ENCODE results near the gene PCTP. TPM values are rescaled to one million over a fixed set of nuclear protein-coding genes. Genes with fewer than 3 reads are reported as not detected.

The PCTP gene
- total and polyA plus RNA-seq, 7 experiments from 2014 or later, result 1.2 to 7.4 (median 3.2) TPM

GRCh38 chr17:55727275-55727674 lies 23.6 kb upstream of the PCTP start:
- Mint-ChIP-seq H3K27ac (no peak overlapping the region), H3K36me3 (no peaks in the 10 kb centered on the region), H3K4me1 (no peaks in the 10 kb centered on the region), H3K27me3 (peaks cover 32 to 78% (median 48%) of the 10 kb centered on the region in 5 donors), H3K9me3 (no peaks in the 10 kb centered on the region), H3K4me3 (no peak overlapping the region)
- DNase-seq (no peak), ATAC-seq (no peak)
- no peaks in the 10 kb centered on the region for H3K9me3 ChIP-seq (ENCODE audit: control insufficient read depth in 2 of 3, low read length in 3 of 3)
- ChIA-PET CTCF (interaction anchor here (0.6 kb wide), 1 partner anchor 8 kb away, joined by 3 read pairs; no protein-coding TSS in a partner anchor), POLR2A (no interaction called here)
- no peaks in the 10 kb centered on the region for H3K36me3 ChIP-seq (ENCODE audit: control insufficient read depth in 2 of 3, insufficient read depth in 3 of 3, low read length in 3 of 3)
- H3K27me3 ChIP-seq (ENCODE audit: control insufficient read depth in 2 of 2, insufficient read depth in 2 of 2, low read length in 2 of 2), result no peaks in the 10 kb centered on the region
- H3K4me1 ChIP-seq (ENCODE audit: control insufficient read depth in 2 of 2, insufficient read depth in 2 of 2, low read length in 2 of 2), result no peaks in the 10 kb centered on the region
- intact Hi-C loops (cut with micrococcal nuclease), result no loop called here
- H3K4me3 ChIP-seq (ENCODE audit: low read length), result no peak overlapping the region
- no peak overlapping the region for H3K27ac ChIP-seq (ENCODE audit: low read depth, low read length)

- Histone ChIP-seq H3K9me3 (ENCODE audit: control insufficient read depth in 2 of 3, low read length in 3 of 3) (no peaks in the 10 kb centered on the region), H3K36me3 (ENCODE audit: control insufficient read depth in 2 of 3, insufficient read depth in 3 of 3, low read length in 3 of 3) (no peaks in the 10 kb centered on the region), H3K4me1 (ENCODE audit: control insufficient read depth in 2 of 2, insufficient read depth in 2 of 2, low read length in 2 of 2) (no peaks in the 10 kb centered on the region), H3K4me3 (ENCODE audit: low read length) (no peak overlapping the region), H3K27me3 (ENCODE audit: control insufficient read depth in 2 of 2, insufficient read depth in 2 of 2, low read length in 2 of 2) (no peaks in the 10 kb centered on the region), H3K27ac (ENCODE audit: low read depth, low read length) (no peak overlapping the region)
- no peaks in the 10 kb centered on the region for H3K36me3 Mint-ChIP-seq
- POLR2A ChIA-PET, result no interaction called here
- intact Hi-C loops (cut with micrococcal nuclease), result no loop called here
- ATAC-seq (no peak), DNase-seq (no peak)
- H3K27ac Mint-ChIP-seq, result no peak overlapping the region
- H3K27me3 Mint-ChIP-seq, result peaks cover 25 to 76% (median 47%) of the 10 kb centered on the region in 5 donors
- H3K4me3 Mint-ChIP-seq, result no peak overlapping the region
- H3K9me3 Mint-ChIP-seq, result no peaks in the 10 kb centered on the region
- H3K4me1 Mint-ChIP-seq, result no peaks in the 10 kb centered on the region
- CTCF ChIA-PET, result no interaction called here
Measured at GRCh38 chr17:55727920-55728319, 22.9 kb upstream of the PCTP start.

GRCh38 chr17:55728361-55728760 lies 22.5 kb upstream of the PCTP start:
- peaks cover 22 to 74% (median 44%) of the 10 kb centered on the region in 5 donors for H3K27me3 Mint-ChIP-seq
- CTCF ChIA-PET, result no interaction called here
- no peak overlapping the region for H3K27ac Mint-ChIP-seq
- no peak overlapping the region for H3K4me3 ChIP-seq (ENCODE audit: low read length)
- intact Hi-C loops (cut with micrococcal nuclease), result no loop called here
- H3K36me3 ChIP-seq (ENCODE audit: control insufficient read depth in 2 of 3, insufficient read depth in 3 of 3, low read length in 3 of 3), result no peaks in the 10 kb centered on the region
- no peaks in the 10 kb centered on the region for H3K9me3 Mint-ChIP-seq
- POLR2A ChIA-PET, result no interaction called here
- no peaks in the 10 kb centered on the region for H3K27me3 ChIP-seq (ENCODE audit: control insufficient read depth in 2 of 2, insufficient read depth in 2 of 2, low read length in 2 of 2)
- no peak overlapping the region for H3K4me3 Mint-ChIP-seq
- no peaks in the 10 kb centered on the region for H3K9me3 ChIP-seq (ENCODE audit: control insufficient read depth in 2 of 3, low read length in 3 of 3)
- ATAC-seq (no peak), DNase-seq (no peak)
- H3K36me3 Mint-ChIP-seq, result no peaks in the 10 kb centered on the region
- no peaks in the 10 kb centered on the region for H3K4me1 ChIP-seq (ENCODE audit: control insufficient read depth in 2 of 2, insufficient read depth in 2 of 2, low read length in 2 of 2)
- no peaks in the 10 kb centered on the region for H3K4me1 Mint-ChIP-seq
- no peak overlapping the region for H3K27ac ChIP-seq (ENCODE audit: low read depth, low read length)

- CTCF ChIA-PET, result no interaction called here
Measured at GRCh38 chr17:55728833-55729232, 22.0 kb upstream of the PCTP start.

GRCh38 chr17:55729484-55729883 lies 21.4 kb upstream of the PCTP start:
- no peak for ATAC-seq
- Mint-ChIP-seq H3K9me3 (no peaks in the 10 kb centered on the region), H3K4me3 (no peak overlapping the region), H3K27ac (no peak overlapping the region), H3K4me1 (peaks cover 0 to 4% (median 0%) of the 10 kb centered on the region in 7 donors), H3K36me3 (no peaks in the 10 kb centered on the region), H3K27me3 (peaks cover 18 to 64% (median 37%) of the 10 kb centered on the region in 5 donors)
- H3K36me3 ChIP-seq (ENCODE audit: control insufficient read depth in 2 of 3, insufficient read depth in 3 of 3, low read length in 3 of 3), result no peaks in the 10 kb centered on the region
- no peak for DNase-seq
- H3K4me3 ChIP-seq (ENCODE audit: low read length), result no peak overlapping the region
- no peaks in the 10 kb centered on the region for H3K9me3 ChIP-seq (ENCODE audit: control insufficient read depth in 2 of 3, low read length in 3 of 3)
- H3K4me1 ChIP-seq (ENCODE audit: control insufficient read depth in 2 of 2, insufficient read depth in 2 of 2, low read length in 2 of 2), result no peaks in the 10 kb centered on the region
- H3K27ac ChIP-seq (ENCODE audit: low read depth, low read length), result no peak overlapping the region
- intact Hi-C loops (cut with micrococcal nuclease), result no loop called here
- ChIA-PET POLR2A (no interaction called here), CTCF (no interaction called here)
- H3K27me3 ChIP-seq (ENCODE audit: control insufficient read depth in 2 of 2, insufficient read depth in 2 of 2, low read length in 2 of 2), result no peaks in the 10 kb centered on the region

More at GRCh38 chr17:55728833-55729232, 22.0 kb upstream of the PCTP start:
- Histone ChIP-seq H3K36me3 (ENCODE audit: control insufficient read depth in 2 of 3, insufficient read depth in 3 of 3, low read length in 3 of 3) (no peaks in the 10 kb centered on the region), H3K27ac (ENCODE audit: low read depth, low read length) (no peak overlapping the region), H3K27me3 (ENCODE audit: control insufficient read depth in 2 of 2, insufficient read depth in 2 of 2, low read length in 2 of 2) (no peaks in the 10 kb centered on the region), H3K4me1 (ENCODE audit: control insufficient read depth in 2 of 2, insufficient read depth in 2 of 2, low read length in 2 of 2) (no peaks in the 10 kb centered on the region), H3K4me3 (ENCODE audit: low read length) (no peak overlapping the region), H3K9me3 (ENCODE audit: control insufficient read depth in 2 of 3, low read length in 3 of 3) (no peaks in the 10 kb centered on the region)
- H3K27me3 Mint-ChIP-seq, result peaks cover 20 to 70% (median 41%) of the 10 kb centered on the region in 5 donors
- intact Hi-C loops (cut with micrococcal nuclease), result no loop called here
- H3K9me3 Mint-ChIP-seq, result no peaks in the 10 kb centered on the region
- DNase-seq (no peak), ATAC-seq (no peak)
- no peak overlapping the region for H3K27ac Mint-ChIP-seq
- H3K36me3 Mint-ChIP-seq, result no peaks in the 10 kb centered on the region
- no peaks in the 10 kb centered on the region for H3K4me1 Mint-ChIP-seq
- POLR2A ChIA-PET, result no interaction called here
- H3K4me3 Mint-ChIP-seq, result no peak overlapping the region

GRCh38 chr17:55730380-55730779 lies 20.5 kb upstream of the PCTP start:
- Mint-ChIP-seq H3K27me3 (peaks cover 18 to 57% (median 31%) of the 10 kb centered on the region in 5 donors), H3K27ac (no peak overlapping the region), H3K4me1 (peaks cover 0 to 6% (median 0%) of the 10 kb centered on the region in 7 donors), H3K36me3 (no peaks in the 10 kb centered on the region), H3K9me3 (no peaks in the 10 kb centered on the region), H3K4me3 (no peak overlapping the region)
- CTCF ChIA-PET, result no interaction called here
- Histone ChIP-seq H3K4me3 (ENCODE audit: low read length) (no peak overlapping the region), H3K4me1 (ENCODE audit: control insufficient read depth in 2 of 2, insufficient read depth in 2 of 2, low read length in 2 of 2) (no peaks in the 10 kb centered on the region), H3K36me3 (ENCODE audit: control insufficient read depth in 2 of 3, insufficient read depth in 3 of 3, low read length in 3 of 3) (no peaks in the 10 kb centered on the region), H3K9me3 (ENCODE audit: control insufficient read depth in 2 of 3, low read length in 3 of 3) (no peaks in the 10 kb centered on the region), H3K27me3 (ENCODE audit: control insufficient read depth in 2 of 2, insufficient read depth in 2 of 2, low read length in 2 of 2) (no peaks in the 10 kb centered on the region), H3K27ac (ENCODE audit: low read depth, low read length) (no peak overlapping the region)
- ATAC-seq, result no peak
- intact Hi-C loops (cut with micrococcal nuclease), result no loop called here
- DNase-seq, result no peak
- POLR2A ChIA-PET, result no interaction called here

DNA sequence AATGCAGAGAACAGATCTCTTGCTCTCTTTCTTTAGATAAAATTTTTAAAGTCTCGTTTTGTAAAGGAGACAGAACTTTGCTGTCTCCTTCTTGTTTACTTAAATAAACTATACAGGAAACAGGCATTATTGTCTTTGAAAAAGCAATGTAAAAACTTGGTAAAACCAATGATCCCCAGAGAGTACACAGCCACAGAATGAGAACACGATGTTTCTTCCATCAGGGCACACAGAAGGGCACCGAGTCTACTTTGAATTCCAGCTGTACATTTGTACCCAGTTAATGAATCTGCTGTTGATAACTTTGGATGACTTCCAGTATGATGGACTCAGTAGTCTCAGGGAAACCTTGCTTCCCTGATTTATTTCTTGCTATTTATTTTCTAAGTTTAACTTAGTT lies 20.0 kb upstream of the PCTP start:
- Histone ChIP-seq H3K9me3 (ENCODE audit: control insufficient read depth in 2 of 3, low read length in 3 of 3) (no peaks in the 10 kb centered on the region), H3K27ac (ENCODE audit: low read depth, low read length) (no peak overlapping the region), H3K4me1 (ENCODE audit: control insufficient read depth in 2 of 2, insufficient read depth in 2 of 2, low read length in 2 of 2) (no peaks in the 10 kb centered on the region), H3K4me3 (ENCODE audit: low read length) (no peak overlapping the region), H3K36me3 (ENCODE audit: control insufficient read depth in 2 of 3, insufficient read depth in 3 of 3, low read length in 3 of 3) (no peaks in the 10 kb centered on the region), H3K27me3 (ENCODE audit: control insufficient read depth in 2 of 2, insufficient read depth in 2 of 2, low read length in 2 of 2) (no peaks in the 10 kb centered on the region)
- Mint-ChIP-seq H3K9me3 (no peaks in the 10 kb centered on the region), H3K4me1 (peaks cover 0 to 6% (median 0%) of the 10 kb centered on the region in 7 donors), H3K27ac (no peak overlapping the region), H3K36me3 (no peaks in the 10 kb centered on the region), H3K27me3 (peaks cover 18 to 55% (median 31%) of the 10 kb centered on the region in 5 donors), H3K4me3 (no peak overlapping the region)
- CTCF ChIA-PET, result interaction anchor here (0.8 kb wide), 1 partner anchor 205 kb away, joined by 3 read pairs; no protein-coding TSS in a partner anchor
- POLR2A ChIA-PET, result interaction anchor here (0.6 kb wide), 1 partner anchor 1369 kb away, joined by 3 read pairs; no protein-coding TSS in a partner anchor
- intact Hi-C loops (cut with micrococcal nuclease), result no loop called here
- DNase-seq, result no peak
- no peak for ATAC-seq
